Adrenal gland (tissue), 5 donors: Measurements from ENCODE around the gene POLR3A.

ENCODE experiments used
- POLR2A ChIP-seq, 2 donors: fragments of 450-650 bp; IDR thresholded peaks; one replicate each; pipeline ENCODE4 v1.6.1; 2017; ENCODE audit warnings: antibody characterized with exemption in 2 of 2, mild to moderate bottlenecking in 2 of 2, moderate library complexity in 1 of 2
- TF ChIP-seq, protein P1 (sequence below), 6 experiments: fragments of 450-650 bp in 4 of 6; fragments of 200-600 bp in 2 of 6; sonication (generic) in 1 of 6; IDR thresholded peaks; 1 replicate in 5 of 6; 2 replicates in 1 of 6; pipeline versions ENCODE4 v1.5.1 to v1.8.0; 2016 to 2021; ENCODE audit warnings: antibody characterized with exemption in 6 of 6, mild to moderate bottlenecking in 2 of 6, moderate library complexity in 1 of 6
- donor health status: DM: no; HTN: no; CAD: no.

- TF ChIP-seq, protein P1, sequence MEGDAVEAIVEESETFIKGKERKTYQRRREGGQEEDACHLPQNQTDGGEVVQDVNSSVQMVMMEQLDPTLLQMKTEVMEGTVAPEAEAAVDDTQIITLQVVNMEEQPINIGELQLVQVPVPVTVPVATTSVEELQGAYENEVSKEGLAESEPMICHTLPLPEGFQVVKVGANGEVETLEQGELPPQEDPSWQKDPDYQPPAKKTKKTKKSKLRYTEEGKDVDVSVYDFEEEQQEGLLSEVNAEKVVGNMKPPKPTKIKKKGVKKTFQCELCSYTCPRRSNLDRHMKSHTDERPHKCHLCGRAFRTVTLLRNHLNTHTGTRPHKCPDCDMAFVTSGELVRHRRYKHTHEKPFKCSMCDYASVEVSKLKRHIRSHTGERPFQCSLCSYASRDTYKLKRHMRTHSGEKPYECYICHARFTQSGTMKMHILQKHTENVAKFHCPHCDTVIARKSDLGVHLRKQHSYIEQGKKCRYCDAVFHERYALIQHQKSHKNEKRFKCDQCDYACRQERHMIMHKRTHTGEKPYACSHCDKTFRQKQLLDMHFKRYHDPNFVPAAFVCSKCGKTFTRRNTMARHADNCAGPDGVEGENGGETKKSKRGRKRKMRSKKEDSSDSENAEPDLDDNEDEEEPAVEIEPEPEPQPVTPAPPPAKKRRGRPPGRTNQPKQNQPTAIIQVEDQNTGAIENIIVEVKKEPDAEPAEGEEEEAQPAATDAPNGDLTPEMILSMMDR (IDR thresholded peaks at IDR 0.05), result no peak
- TF ChIP-seq POLR2A (IDR thresholded peaks at IDR 0.05), result no peak
Measured at GRCh38 chr10:77973276-77973675, 56.0 kb downstream of the POLR3A start.
